Measurements from ENCODE around the gene ZBED1. TPM values are rescaled to one million over a fixed set of nuclear protein-coding genes. Genes with fewer than 3 reads are reported as not detected.
"Not testable (repeated sequence)": the region's sequence is repeated elsewhere in the genome, so short reads cannot be mapped to it uniquely, and the experiment has no call there.

ZBED1 gene
- total RNA-seq, 2 experiments from 2014 or later, result 33.2 to 36.0 TPM

DNA sequence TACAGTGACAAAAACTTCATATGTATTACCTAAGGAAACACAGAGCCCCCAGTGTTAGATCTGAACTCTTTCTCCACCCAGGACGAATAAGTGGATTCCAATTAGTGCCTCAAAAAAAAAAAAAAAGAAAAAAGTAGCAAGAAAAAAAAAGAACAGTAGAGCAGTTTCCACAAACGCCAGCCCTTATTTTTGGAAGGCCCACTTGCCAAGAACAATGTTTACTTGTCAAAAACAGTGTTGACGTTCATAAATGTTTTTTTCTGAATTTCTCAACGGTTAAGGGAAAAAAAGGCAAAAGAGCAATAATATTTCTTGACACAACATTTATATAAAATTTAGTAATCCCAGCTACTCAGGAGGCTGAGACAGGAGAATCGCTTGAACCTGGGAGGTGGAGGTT, 38.7 kb downstream of the ZBED1 start:
- Mint-ChIP-seq H3K27ac (no peak overlapping the region), H3K27me3 (no peaks in the 10 kb centered on the region), H3K9me3 (peaks cover 3% of the 10 kb centered on the region), H3K4me3 (no peak overlapping the region), H3K36me3 (peaks cover 13% of the 10 kb centered on the region), H3K4me1 (peaks cover 5% of the 10 kb centered on the region)
- no peak for DNase-seq

DNA sequence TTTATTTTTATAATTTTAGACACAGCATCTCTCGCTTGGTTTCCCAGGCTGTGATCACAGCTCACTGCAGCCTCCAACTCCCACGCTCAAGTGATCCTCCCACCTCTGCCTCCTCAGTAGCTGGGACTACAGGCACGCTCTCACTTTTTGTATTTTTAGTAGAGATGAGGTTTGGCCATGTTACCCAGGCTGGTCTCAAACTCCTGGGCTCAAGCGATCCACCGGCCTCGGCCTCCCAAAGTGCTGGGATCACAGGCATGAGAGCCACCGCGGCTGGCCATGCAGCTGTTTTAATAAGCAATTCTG, 39.1 kb downstream of the ZBED1 start:
- H3K36me3 Mint-ChIP-seq, result peaks cover 15% of the 10 kb centered on the region
- DNase-seq, result no peak
- no peaks in the 10 kb centered on the region for H3K27me3 Mint-ChIP-seq
- H3K4me1 Mint-ChIP-seq, result peaks cover 5% of the 10 kb centered on the region
- H3K4me3 Mint-ChIP-seq, result no peak overlapping the region
- peaks cover 3% of the 10 kb centered on the region for H3K9me3 Mint-ChIP-seq
- H3K27ac Mint-ChIP-seq, result no peak overlapping the region

DNA sequence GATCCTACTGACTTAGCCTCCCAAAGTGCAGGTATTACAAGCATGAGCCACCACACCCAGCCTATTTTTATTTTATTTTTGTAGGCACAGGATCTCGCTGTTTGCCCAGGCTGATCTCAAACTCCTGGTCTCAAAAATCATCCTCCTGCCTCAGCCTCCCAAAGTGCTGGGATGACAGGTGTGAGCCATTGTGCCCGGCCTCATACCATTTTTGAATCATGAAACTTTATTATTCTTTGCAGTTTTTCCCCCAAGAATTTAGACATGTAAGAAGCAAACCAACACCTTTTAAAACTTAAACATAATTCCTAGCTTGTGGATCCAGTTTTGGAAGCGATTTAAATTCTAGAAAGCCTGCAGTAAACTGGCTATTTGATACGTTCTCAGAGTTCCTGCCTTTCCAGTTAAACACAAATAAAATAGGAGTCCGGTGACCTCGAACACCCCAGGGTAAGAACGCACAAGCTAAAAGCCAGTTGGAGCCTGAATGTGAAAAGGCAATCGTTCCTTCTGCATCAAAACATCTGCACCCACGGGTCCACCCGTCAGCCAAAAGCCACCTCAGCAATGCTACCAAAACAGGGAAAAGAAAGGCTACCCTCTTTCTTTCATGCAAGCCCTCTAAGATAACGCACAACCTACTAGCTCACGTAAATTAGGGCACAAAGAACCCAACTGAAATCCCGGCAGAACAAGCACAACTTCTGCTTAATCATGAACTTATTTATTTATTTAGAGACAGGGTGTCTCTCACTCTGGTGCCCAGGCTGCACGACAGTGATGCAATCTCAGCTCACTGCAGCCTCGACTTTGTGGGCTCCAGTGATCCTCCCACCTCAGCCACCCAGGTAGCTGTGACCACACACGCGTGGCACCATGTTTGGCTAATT, 39.7 kb downstream of the ZBED1 start:
- not testable (repeated sequence) for H3K4me3 Mint-ChIP-seq, H3K4me1 Mint-ChIP-seq, H3K27me3 Mint-ChIP-seq, H3K9me3 Mint-ChIP-seq, DNase-seq, H3K27ac Mint-ChIP-seq
- peaks cover 15% of the 10 kb centered on the region for H3K36me3 Mint-ChIP-seq

DNA sequence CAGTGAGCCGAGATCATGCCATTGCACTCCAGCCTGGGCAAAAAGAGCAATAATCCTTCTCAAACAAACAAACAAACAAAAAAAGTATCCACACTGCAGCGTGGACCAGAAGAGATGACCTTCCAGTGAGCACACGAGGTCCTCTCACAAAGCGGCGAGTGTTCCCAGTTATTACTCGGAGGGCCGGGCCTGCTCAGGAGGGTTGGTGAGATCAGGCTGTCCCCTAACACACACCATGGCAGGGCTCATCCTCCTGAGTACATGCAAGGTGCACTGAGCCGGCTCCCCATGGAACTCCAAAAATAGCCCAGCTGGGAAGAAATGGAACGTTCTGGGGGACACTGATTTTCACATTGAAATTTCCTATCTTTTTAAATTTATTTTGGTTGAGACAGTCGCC, 40.7 kb downstream of the ZBED1 start:
- H3K27ac Mint-ChIP-seq, H3K9me3 Mint-ChIP-seq, H3K27me3 Mint-ChIP-seq, DNase-seq, H3K4me1 Mint-ChIP-seq, H3K4me3 Mint-ChIP-seq: not testable (repeated sequence)
- H3K36me3 Mint-ChIP-seq, result peaks cover 13% of the 10 kb centered on the region

DNA sequence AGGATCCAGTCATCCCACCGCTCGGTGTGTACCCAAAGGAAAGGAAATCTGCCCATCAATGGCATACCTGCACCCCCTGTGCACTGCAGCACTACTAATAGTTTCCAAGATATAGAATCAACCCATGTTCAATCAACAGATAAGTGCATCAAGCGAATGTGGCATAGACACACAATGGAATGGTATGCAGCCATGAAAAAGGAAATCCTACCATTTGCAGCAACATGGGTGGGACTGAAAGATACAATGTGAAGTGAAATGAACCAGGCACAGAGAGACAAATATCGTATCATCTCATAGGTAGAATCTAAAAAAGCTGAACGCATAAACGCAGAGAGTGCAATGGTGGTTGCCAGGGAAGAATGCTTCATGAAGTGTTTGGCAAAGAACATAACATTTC, 42.5 kb downstream of the ZBED1 start:
- H3K36me3 Mint-ChIP-seq, result peaks cover 19% of the 10 kb centered on the region
- DNase-seq, result no peak
- no peak overlapping the region for H3K4me3 Mint-ChIP-seq
- H3K27ac Mint-ChIP-seq, result no peak overlapping the region
- peaks cover 2% of the 10 kb centered on the region for H3K4me1 Mint-ChIP-seq
- H3K9me3 Mint-ChIP-seq, result peaks cover 5% of the 10 kb centered on the region
- H3K27me3 Mint-ChIP-seq, result no peaks in the 10 kb centered on the region

DNA sequence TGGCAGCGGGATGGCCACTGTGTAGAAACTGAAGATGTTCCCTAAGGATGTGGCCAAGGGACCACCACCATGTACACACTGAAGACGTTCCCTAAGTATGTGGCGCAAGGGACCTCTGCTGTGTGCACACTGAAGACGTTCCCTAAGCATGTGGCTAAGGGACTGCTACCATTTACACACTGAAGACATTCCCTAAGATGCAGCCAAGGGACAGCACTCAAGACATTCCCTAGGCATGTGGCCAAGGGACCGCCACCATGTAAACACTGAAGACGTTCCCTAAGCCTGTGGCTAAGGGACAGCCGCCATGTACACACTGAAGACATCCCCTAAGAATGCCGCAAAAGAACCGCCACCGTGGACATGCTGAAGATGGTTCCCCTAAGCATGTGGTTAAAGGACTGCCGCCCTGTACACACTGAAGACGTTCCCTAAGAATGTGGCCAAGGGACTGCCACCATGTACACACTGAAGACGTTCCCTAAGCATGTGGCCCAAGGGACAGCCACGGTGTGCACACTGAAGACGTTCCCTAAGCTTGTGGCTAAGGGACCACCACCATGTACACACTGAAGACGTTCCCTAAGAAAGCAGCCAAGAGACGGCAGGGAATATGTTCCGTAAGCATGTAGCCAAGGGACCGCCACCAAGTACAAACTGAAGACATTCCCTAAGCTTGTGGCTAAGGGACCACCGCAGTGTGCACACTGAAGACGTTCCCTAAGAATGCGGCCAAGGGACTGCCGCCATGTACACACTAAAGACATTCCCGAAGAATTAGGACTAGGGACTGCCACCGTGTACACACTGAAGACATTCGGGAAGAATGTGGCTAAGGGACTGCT, 43.3 kb downstream of the ZBED1 start:
- no peak overlapping the region for H3K4me3 Mint-ChIP-seq
- no peaks in the 10 kb centered on the region for H3K27me3 Mint-ChIP-seq
- H3K9me3 Mint-ChIP-seq, result peaks cover 8% of the 10 kb centered on the region
- DNase-seq, result no peak
- H3K4me1 Mint-ChIP-seq, result peaks cover 2% of the 10 kb centered on the region
- no peak overlapping the region for H3K27ac Mint-ChIP-seq
- H3K36me3 Mint-ChIP-seq, result peaks cover 25% of the 10 kb centered on the region

DNA sequence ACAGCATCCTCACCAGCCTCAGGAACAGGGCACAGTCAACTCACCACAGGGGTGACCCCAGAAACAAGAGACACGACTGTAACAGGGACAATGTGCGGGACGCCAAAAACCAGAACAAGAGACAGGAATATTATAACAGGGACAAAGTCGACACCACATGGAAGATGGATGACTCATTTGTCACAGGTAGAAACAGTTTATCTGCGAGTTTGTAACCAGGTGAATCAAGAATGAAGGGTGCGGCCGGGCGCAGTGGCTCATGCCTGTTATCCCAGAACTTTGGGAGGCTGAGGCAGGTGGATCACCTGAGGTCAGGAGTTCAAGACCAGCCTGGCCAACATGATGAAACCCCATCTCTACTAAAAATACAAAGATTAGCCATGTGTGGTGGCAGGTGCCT, 44.7 kb downstream of the ZBED1 start:
- not testable (repeated sequence) for DNase-seq, H3K27ac Mint-ChIP-seq

DNA sequence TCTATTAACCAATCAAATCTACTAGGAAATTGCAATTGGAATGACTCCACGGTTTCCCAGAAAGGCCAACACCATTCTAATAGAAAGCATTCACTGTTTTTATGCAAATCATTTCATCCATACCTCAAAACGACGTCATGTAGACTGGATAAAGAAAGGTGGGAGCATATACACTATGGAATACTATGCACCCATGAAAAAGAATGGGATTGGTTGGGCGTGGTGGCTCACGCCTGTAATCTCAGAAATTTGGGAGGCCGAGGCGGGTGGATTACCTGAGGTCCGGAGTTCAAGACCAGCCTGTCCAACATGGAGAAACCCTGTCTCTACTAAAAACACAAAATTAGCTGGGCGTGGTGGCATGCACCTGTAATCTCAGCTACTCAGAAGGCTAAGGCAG, 46.2 kb downstream of the ZBED1 start:
- not testable (repeated sequence) for DNase-seq, H3K4me1 Mint-ChIP-seq, H3K4me3 Mint-ChIP-seq, H3K9me3 Mint-ChIP-seq, H3K27ac Mint-ChIP-seq, H3K27me3 Mint-ChIP-seq
- peaks cover 28% of the 10 kb centered on the region for H3K36me3 Mint-ChIP-seq

More for the DNA sequence above, 44.7 kb downstream of the ZBED1 start:
- peaks cover 28% of the 10 kb centered on the region for H3K36me3 Mint-ChIP-seq
- H3K27me3 Mint-ChIP-seq, H3K4me1 Mint-ChIP-seq, H3K9me3 Mint-ChIP-seq, H3K4me3 Mint-ChIP-seq: not testable (repeated sequence)

DNA sequence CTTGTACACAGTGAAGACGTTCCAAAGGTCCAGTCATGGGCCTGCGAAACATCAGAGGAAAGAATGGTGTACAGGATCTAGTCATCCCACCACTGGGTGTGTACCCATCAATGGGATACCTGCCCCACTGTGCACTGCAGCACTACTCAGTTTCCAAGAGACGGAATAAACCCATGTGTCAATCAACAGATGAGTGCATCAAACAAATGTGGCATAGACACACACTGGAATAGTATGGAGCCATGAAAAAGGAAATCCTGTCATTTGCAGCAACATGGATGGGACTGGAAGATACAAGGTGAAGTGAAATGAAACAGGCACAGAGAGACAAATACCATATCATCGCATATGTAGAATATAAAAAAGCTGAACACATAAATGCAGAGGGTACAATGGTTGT, 48.0 kb downstream of the ZBED1 start:
- Mint-ChIP-seq H3K27me3 (no peaks in the 10 kb centered on the region), H3K4me1 (peaks cover 10% of the 10 kb centered on the region)
- DNase-seq, result no peak

DNA sequence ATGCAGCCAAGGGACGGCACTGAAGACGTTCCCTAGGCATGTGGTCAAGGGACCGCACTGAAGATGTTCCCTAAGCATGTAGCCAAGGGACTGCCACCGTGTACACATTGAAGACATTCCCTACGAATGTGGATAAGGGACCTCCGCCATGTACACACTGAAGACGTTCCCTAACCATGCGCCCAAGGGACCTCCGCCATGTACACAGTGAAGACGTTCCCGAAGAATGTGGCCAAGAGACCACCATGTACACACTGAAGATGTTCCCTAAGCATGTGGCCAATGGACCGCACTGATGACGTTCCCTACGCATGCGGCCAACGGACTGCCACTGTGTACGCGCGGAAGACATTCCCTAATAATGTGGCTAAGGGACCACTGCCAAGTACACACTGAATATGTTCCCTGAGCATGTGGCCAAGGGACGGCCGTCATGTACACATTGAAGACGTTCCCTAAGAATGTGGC, 48.4 kb downstream of the ZBED1 start:
- no peak for DNase-seq
- H3K4me3 Mint-ChIP-seq, result no peak overlapping the region
- H3K27ac Mint-ChIP-seq, result no peak overlapping the region
- peaks cover 5% of the 10 kb centered on the region for H3K9me3 Mint-ChIP-seq
- H3K27me3 Mint-ChIP-seq, result no peaks in the 10 kb centered on the region
- H3K36me3 Mint-ChIP-seq, result peaks cover 24% of the 10 kb centered on the region
- H3K4me1 Mint-ChIP-seq, result peaks cover 10% of the 10 kb centered on the region

More for the DNA sequence above, 48.0 kb downstream of the ZBED1 start:
- Mint-ChIP-seq H3K27ac (no peak overlapping the region), H3K9me3 (peaks cover 5% of the 10 kb centered on the region), H3K36me3 (peaks cover 23% of the 10 kb centered on the region), H3K4me3 (no peak overlapping the region)

DNA sequence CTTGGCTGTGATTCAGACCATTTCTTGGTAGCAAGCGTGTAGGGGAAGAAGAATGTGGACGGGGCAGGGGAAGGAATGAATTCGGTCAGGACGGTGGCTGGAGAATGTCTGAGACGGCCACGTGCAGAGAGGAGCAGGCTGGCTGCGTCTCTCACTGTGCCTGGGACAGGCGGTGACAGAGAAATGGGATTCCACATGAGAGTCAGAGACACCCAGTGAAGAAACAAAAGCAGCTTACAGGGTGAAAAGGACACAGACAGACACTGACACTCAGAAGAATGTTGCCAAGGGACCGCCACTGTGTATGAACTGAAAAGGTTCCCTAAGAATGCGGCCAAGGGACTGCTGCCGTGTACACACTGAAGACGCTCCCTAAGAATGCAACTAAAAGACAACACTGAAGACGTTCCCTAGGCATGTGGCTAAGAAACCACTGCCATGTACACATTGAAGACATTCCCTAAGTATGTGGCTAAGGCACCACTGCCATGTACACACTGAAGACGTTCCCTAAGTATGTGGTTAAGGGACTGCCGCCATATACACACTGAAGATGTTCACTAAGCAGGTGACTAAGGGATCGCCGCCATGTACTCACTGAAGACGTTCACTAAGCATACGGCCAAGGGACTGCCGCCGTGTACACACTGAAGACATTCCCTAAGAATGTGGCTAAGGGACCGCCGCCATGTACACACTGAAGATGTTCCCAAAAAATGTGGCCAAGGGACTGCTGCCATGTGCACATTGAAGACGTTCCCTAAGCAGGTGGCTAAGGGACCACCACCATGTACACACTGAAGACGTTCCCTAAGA, 49.1 kb downstream of the ZBED1 start:
- Mint-ChIP-seq H3K27me3 (no peaks in the 10 kb centered on the region), H3K36me3 (peaks cover 26% of the 10 kb centered on the region), H3K4me3 (no peak overlapping the region), H3K27ac (no peak overlapping the region), H3K9me3 (peaks cover 5% of the 10 kb centered on the region), H3K4me1 (peaks cover 10% of the 10 kb centered on the region)
- DNase-seq, result no peak

DNA sequence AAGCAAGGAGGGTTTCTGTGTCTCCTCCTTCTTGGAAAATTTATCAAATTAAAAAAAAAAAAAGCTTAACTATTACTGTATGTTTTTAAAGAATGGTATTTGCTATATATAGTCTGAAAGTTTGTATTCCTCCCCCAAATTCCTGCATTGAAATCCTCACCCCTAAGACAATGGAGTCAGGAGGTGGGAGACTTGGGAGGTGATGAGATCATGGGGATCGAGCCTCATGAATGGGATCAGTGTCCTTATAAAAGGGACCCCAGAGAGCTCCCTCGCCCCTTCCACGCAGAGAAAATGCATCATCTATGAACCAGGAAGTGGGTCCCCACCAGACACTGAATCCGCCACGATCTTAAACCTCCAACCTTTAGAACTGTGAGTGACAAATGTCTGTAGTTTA, 50.1 kb downstream of the ZBED1 start:
- H3K4me1 Mint-ChIP-seq, result peaks cover 10% of the 10 kb centered on the region
- H3K27ac Mint-ChIP-seq, result no peak overlapping the region
- H3K27me3 Mint-ChIP-seq, result no peaks in the 10 kb centered on the region
- peaks cover 30% of the 10 kb centered on the region for H3K36me3 Mint-ChIP-seq
- no peak overlapping the region for H3K4me3 Mint-ChIP-seq
- no peak for DNase-seq
- H3K9me3 Mint-ChIP-seq, result peaks cover 5% of the 10 kb centered on the region

DNA sequence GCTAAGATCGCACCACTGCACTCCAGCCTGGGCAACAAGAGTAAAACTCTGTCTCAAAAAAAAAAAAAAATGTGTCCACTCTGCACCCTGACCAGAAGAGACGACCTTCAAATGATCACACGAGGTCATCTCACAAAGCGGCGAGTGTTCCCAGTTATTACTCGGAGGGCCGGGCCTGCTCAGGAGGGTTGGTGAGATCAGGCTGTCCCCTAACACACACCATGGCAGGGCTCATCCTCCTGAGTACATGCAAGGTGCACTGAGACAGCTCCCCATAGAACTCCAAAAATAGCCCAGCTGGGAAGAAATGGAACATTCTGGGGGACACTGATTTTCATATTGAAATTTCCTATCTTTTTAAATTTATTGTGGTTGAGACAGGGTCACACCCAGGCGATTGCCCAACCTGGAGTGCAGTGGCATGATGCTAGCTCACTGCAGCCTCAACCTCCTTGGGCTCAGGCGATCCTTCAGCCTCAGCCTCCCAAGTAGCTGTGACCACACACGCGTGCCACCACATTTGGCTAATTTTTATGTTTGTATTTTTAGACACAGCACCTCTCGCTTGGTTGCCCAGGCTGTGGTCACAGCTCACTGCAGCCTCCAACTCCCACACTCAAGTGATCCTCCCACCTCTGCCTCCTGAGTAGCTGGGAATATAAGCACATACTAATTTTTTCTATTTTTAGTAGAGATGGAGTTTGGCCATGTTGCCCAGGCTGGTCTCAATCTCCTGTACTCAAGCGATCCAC, 51.5 kb downstream of the ZBED1 start:
- no peak for DNase-seq
- Mint-ChIP-seq H3K36me3 (peaks cover 24% of the 10 kb centered on the region), H3K4me3 (no peak overlapping the region), H3K9me3 (peaks cover 4% of the 10 kb centered on the region), H3K27me3 (no peaks in the 10 kb centered on the region), H3K4me1 (peaks cover 10% of the 10 kb centered on the region), H3K27ac (no peak overlapping the region)

DNA sequence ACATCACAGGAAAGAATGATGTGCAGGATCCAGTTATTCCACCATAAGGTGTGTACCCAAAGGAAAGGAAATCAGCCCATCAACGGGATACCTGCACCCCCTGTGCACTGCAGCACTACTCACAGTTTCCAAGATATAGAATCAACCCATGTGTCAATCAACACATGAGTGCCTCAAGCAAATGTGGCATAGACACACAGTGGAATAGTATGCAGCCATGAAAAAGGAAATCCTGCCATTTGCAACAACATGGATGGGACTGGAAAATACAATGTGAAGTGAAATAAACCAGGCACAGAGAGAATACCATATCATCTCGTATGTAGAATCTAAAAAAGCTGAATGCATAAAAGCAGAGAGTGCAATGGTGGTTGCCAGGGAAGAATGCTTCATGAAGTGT, 53.3 kb downstream of the ZBED1 start:
- no peak overlapping the region for H3K27ac Mint-ChIP-seq
- no peak overlapping the region for H3K4me3 Mint-ChIP-seq
- H3K4me1 Mint-ChIP-seq, result peaks cover 10% of the 10 kb centered on the region
- no peaks in the 10 kb centered on the region for H3K9me3 Mint-ChIP-seq
- DNase-seq, result no peak
- H3K36me3 Mint-ChIP-seq, result peaks cover 22% of the 10 kb centered on the region
- no peaks in the 10 kb centered on the region for H3K27me3 Mint-ChIP-seq
